HL-60 (cell line): ENCODE measurements around the gene TMEM41A.

Source experiments
- DNase-seq, 2 experiments: peaks; one replicate each; pipeline ENCODE4 v3.0.0-alpha.2; 2010 to 2020; ENCODE audit warnings: low read depth in 1 of 2, low spot score in 1 of 2
- H3K27ac ChIP-seq: fragments of 250-450 bp; sonication (Bioruptor Pico); replicated peaks from 2 replicates; pipeline ENCODE4 v1.5.1; 2020; ENCODE audit warnings: mild to moderate bottlenecking, moderate library complexity
- H3K27me3 ChIP-seq: fragments of 250-450 bp; sonication (Bioruptor Pico); 2 replicates; pipeline ENCODE4 v1.5.1; 2021; ENCODE audit warnings: mild to moderate bottlenecking, moderate library complexity; ENCODE audit not compliant: insufficient read depth, poor library complexity, severe bottlenecking
- H3K4me3 ChIP-seq: replicated peaks from 2 replicates; pipeline ENCODE4 v1.5.1; 2011; ENCODE audit warnings: mild to moderate bottlenecking, control low read depth, low read length; ENCODE audit not compliant: insufficient read depth
- GABPA ChIP-seq: IDR thresholded peaks from 2 replicates; pipeline ENCODE4 v1.6.1; 2012; ENCODE audit warnings: low read depth
- POLR2AphosphoS5 ChIP-seq: IDR thresholded peaks from 2 replicates; pipeline ENCODE4 v1.6.1; 2012; ENCODE audit warnings: low read depth
- SPI1 ChIP-seq: IDR thresholded peaks from 2 replicates; pipeline ENCODE4 v1.6.1; 2012; ENCODE audit warnings: low read depth, mild to moderate bottlenecking, borderline replicate concordance
- TF ChIP-seq, protein P1 (sequence below): IDR thresholded peaks from 2 replicates; pipeline ENCODE4 v1.6.1; 2012; ENCODE audit warnings: low read depth; ENCODE audit not compliant: insufficient replicate concordance
- TF ChIP-seq, protein P2 (sequence below): IDR thresholded peaks from one replicate; pipeline ENCODE4 v1.5.1; 2011; ENCODE audit warnings: low read length, control low read depth, inconsistent platforms; ENCODE audit not compliant: insufficient read depth

TMEM41A gene

DNA sequence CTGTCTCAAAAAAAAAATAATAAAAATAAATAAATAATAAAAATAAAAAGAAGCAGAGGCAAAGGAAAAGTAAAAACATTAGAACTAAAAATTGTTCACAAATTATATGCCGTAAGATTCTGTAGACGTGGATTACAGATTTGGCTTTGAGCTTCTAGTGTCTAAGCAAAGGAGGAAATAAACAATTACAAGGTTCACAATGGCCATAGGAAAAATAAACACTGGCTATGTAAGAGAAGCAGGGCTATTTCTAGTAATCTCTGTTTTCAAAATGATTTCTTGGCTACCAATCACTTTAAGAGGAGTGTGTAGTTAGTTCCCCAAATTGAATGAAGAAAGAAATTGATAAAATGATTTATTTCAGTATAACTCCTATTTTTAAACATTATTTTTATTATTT, 54.5 kb downstream of the TMEM41A start:
- TF ChIP-seq, protein P1, sequence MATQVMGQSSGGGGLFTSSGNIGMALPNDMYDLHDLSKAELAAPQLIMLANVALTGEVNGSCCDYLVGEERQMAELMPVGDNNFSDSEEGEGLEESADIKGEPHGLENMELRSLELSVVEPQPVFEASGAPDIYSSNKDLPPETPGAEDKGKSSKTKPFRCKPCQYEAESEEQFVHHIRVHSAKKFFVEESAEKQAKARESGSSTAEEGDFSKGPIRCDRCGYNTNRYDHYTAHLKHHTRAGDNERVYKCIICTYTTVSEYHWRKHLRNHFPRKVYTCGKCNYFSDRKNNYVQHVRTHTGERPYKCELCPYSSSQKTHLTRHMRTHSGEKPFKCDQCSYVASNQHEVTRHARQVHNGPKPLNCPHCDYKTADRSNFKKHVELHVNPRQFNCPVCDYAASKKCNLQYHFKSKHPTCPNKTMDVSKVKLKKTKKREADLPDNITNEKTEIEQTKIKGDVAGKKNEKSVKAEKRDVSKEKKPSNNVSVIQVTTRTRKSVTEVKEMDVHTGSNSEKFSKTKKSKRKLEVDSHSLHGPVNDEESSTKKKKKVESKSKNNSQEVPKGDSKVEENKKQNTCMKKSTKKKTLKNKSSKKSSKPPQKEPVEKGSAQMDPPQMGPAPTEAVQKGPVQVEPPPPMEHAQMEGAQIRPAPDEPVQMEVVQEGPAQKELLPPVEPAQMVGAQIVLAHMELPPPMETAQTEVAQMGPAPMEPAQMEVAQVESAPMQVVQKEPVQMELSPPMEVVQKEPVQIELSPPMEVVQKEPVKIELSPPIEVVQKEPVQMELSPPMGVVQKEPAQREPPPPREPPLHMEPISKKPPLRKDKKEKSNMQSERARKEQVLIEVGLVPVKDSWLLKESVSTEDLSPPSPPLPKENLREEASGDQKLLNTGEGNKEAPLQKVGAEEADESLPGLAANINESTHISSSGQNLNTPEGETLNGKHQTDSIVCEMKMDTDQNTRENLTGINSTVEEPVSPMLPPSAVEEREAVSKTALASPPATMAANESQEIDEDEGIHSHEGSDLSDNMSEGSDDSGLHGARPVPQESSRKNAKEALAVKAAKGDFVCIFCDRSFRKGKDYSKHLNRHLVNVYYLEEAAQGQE = no peak
- TF ChIP-seq, protein P2, sequence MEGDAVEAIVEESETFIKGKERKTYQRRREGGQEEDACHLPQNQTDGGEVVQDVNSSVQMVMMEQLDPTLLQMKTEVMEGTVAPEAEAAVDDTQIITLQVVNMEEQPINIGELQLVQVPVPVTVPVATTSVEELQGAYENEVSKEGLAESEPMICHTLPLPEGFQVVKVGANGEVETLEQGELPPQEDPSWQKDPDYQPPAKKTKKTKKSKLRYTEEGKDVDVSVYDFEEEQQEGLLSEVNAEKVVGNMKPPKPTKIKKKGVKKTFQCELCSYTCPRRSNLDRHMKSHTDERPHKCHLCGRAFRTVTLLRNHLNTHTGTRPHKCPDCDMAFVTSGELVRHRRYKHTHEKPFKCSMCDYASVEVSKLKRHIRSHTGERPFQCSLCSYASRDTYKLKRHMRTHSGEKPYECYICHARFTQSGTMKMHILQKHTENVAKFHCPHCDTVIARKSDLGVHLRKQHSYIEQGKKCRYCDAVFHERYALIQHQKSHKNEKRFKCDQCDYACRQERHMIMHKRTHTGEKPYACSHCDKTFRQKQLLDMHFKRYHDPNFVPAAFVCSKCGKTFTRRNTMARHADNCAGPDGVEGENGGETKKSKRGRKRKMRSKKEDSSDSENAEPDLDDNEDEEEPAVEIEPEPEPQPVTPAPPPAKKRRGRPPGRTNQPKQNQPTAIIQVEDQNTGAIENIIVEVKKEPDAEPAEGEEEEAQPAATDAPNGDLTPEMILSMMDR = no peak
- no peak for TF ChIP-seq SPI1
- TF ChIP-seq GABPA = no peak
- no peak for TF ChIP-seq POLR2AphosphoS5
- no peaks in the 10 kb centered on the region for H3K27me3 ChIP-seq
- no peak overlapping the region for H3K27ac ChIP-seq
- no peak overlapping the region for H3K4me3 ChIP-seq
- no peak for DNase-seq

DNA sequence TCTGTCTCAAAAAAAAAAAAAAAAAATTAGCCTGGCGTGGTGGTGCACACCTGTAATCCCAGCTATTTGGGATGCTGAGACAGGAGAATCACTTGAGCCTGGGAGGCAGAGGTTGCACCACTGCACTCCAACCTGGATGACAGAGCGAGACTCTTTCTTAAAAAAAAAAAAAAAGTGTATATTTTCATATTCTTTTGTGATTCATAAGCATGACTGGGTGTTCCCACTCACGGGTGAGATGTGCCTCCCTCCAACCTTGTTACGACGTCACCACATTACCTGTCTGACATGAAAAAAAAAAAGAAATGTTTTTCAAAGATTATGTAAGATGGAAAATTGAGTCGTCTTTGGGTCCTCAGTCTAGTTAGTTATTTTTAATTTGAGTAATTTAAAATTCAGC, 56.8 kb downstream of the TMEM41A start:
- Histone ChIP-seq H3K4me3 (no peak overlapping the region), H3K27ac (no peak overlapping the region), H3K27me3 (no peaks in the 10 kb centered on the region)
- TF ChIP-seq, protein P1 = no peak
- TF ChIP-seq SPI1 = no peak
- DNase-seq = no peak

DNA sequence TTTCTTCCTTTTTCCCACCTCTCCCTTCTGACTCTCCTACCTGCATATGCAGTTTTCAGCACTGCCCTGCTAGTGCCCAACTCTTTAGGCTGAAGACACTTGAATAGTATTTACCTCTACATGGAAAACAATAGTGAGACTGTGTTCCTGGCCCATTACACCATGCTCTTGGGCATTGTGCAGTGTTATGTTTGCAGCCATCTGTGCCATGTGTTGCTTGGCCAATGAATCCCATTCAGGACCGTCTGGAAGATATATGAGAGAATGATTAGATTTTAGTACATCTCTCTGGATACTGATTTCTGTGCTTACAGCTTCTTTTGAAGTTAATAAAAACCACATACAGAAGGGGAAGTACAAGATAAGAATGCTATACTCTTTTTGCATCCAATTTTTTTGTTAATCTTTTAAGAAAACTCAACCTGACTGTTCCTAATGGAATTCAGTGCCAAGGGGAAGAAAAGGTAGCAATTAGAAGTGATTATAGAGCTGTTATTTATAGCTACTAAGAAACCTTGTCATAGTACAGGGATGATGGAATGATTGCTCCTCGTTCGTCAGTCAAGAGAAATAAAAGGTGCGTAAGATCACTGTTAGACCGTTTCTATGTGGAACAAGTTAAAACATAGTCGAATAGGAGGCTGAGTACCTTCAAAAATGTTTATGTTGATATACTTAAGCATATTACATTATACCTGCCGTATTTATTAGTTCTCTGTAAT, 58.9 kb downstream of the TMEM41A start:
- TF ChIP-seq POLR2AphosphoS5 = no peak
- TF ChIP-seq, protein P1 = no peak
- TF ChIP-seq GABPA = no peak
- TF ChIP-seq, protein P2 = no peak
- no peak for TF ChIP-seq SPI1
- DNase-seq = no peak
- Histone ChIP-seq H3K27me3 (no peaks in the 10 kb centered on the region), H3K27ac (no peak overlapping the region), H3K4me3 (no peak overlapping the region)
